Keratinocyte (primary cell): Measurements from ENCODE around the gene CEP290. TPM values are rescaled to one million over a fixed set of nuclear protein-coding genes. Genes with fewer than 3 reads are reported as not detected.

Source experiments
- DNase-seq: peaks from one replicate; pipeline ENCODE4 v3.0.0-alpha.2; 2011; ENCODE audit warnings: low read depth, missing footprints, low spot score
- FAIRE-seq: peaks from 2 replicates; lab custom pipeline; 2011; peaks lifted over from hg19 to GRCh38; lab: Jason Lieb, UNC
- H2AFZ ChIP-seq: 2 replicates; pipeline ENCODE4 v1.6.0; 2012; ENCODE audit warnings: low read length, control low read depth, inconsistent platforms; ENCODE audit not compliant: control insufficient read depth
- H3K27ac ChIP-seq: 2 replicates; pipeline ENCODE4 v1.5.1; 2011; ENCODE audit warnings: low read length; ENCODE audit not compliant: control insufficient read depth, insufficient read depth
- H3K27me3 ChIP-seq: 3 replicates; pipeline ENCODE4 v1.6.0; 2011; ENCODE audit warnings: low read length; ENCODE audit not compliant: control insufficient read depth, insufficient read depth; ENCODE audit errors: extremely low read depth
- H3K36me3 ChIP-seq, 2 experiments: 2 replicates in 1 of 2; 3 replicates in 1 of 2; pipeline ENCODE4 v1.5.1; 2011; ENCODE audit warnings: low read length in 2 of 2, mild to moderate bottlenecking in 1 of 2; ENCODE audit not compliant: control insufficient read depth in 2 of 2, insufficient read depth in 2 of 2; ENCODE audit errors: extremely low read depth in 1 of 2
- H3K4me1 ChIP-seq: 3 replicates; pipeline ENCODE4 v1.5.1; 2011; ENCODE audit warnings: low read length; ENCODE audit not compliant: control insufficient read depth, insufficient read depth; ENCODE audit errors: extremely low read depth
- H3K4me2 ChIP-seq: 3 replicates; pipeline ENCODE4 v1.6.0; 2011; ENCODE audit warnings: low read depth, low read length; ENCODE audit not compliant: control insufficient read depth, insufficient read depth; ENCODE audit errors: extremely low read depth
- H3K4me3 ChIP-seq, 3 experiments: fragments of 200-600 bp in 1 of 3; sonication (generic) in 1 of 3; 2 replicates in 2 of 3; 3 replicates in 1 of 3; pipeline ENCODE4 v1.5.1; 2011 to 2016; ENCODE audit warnings: low read length in 3 of 3, mild to moderate bottlenecking in 3 of 3, control low read depth in 2 of 3, inconsistent platforms in 1 of 3, low read depth in 1 of 3, mixed read lengths in 1 of 3, mixed run types in 1 of 3, moderate library complexity in 1 of 3; ENCODE audit not compliant: control insufficient read depth in 2 of 3, insufficient read depth in 2 of 3; ENCODE audit errors: extremely low read depth in 1 of 3
- H3K79me2 ChIP-seq: 2 replicates; pipeline ENCODE4 v1.6.0; 2012; ENCODE audit warnings: low read length; ENCODE audit not compliant: control insufficient read depth, insufficient read depth
- H3K9ac ChIP-seq: 3 replicates; pipeline ENCODE4 v1.6.0; 2011; ENCODE audit warnings: low read length; ENCODE audit not compliant: control insufficient read depth, insufficient read depth; ENCODE audit errors: extremely low read depth
- H3K9me1 ChIP-seq: 3 replicates; pipeline ENCODE4 v1.6.0; 2011; ENCODE audit warnings: low read length; ENCODE audit not compliant: control insufficient read depth, insufficient read depth; ENCODE audit errors: extremely low read depth
- H3K9me3 ChIP-seq: 2 replicates; pipeline ENCODE4 v1.5.1; 2012; ENCODE audit warnings: low read depth, low read length; ENCODE audit not compliant: control insufficient read depth
- H4K20me1 ChIP-seq: 3 replicates; pipeline ENCODE4 v1.6.0; 2011; ENCODE audit warnings: low read length; ENCODE audit not compliant: control insufficient read depth, insufficient read depth; ENCODE audit errors: extremely low read depth
- CTCF ChIP-seq, 3 experiments: IDR thresholded peaks in 1 of 3; conservative IDR thresholded peaks in 1 of 3; optimal IDR thresholded peaks in 1 of 3; 2 replicates in 2 of 3; 3 replicates in 1 of 3; pipeline versions ENCODE3 to v1.5.1; 2011; ENCODE audit warnings: low read length in 3 of 3, mild to moderate bottlenecking in 3 of 3, moderate library complexity in 2 of 3, control low read depth in 1 of 3, inconsistent platforms in 1 of 3; ENCODE audit not compliant: insufficient read depth in 2 of 3; ENCODE audit errors: extremely low read depth in 1 of 3
- EZH2 ChIP-seq: IDR thresholded peaks from one replicate; pipeline ENCODE4 v1.6.1; 2012; ENCODE audit warnings: inconsistent platforms, mild to moderate bottlenecking, low read length, moderate library complexity
- dilution Hi-C: fragments of 300-500 bp; cut with MboI; formaldehyde crosslinking; loops from one replicate; pipeline ENCODE4 v1.7.0; 2020; ENCODE audit warnings: low sequenced_read_pairs; ENCODE audit not compliant: extremely low pct_ligation_motif_present
- polyA plus RNA-seq, 5 experiments: library from polyadenylated mRNA; depleted of rRNA in 3 of 5; stranded (reverse) in 3 of 5; stranded (forward) in 1 of 5; unstranded in 1 of 5; fragments of >200 nt; gene quantifications; 1 replicate in 1 of 5; 2 replicates in 3 of 5; 3 replicates in 1 of 5; pipeline versions ENCODE4 v1.2.1 to v1.2.3, GENCODE V29; 2011 to 2012; ENCODE audit warnings: missing spikeins in 2 of 5, low read depth in 1 of 5, low replicate concordance in 1 of 5

CEP290 gene
- polyA plus RNA-seq, 1 donor (not counting 4 experiments of a cell fraction or from before 2014, with no cell fraction given), result 5.6 TPM

- Histone ChIP-seq H4K20me1 (no peaks in the 10 kb centered on the region), H3K9me3 (no peaks in the 10 kb centered on the region), H3K9me1 (no peaks in the 10 kb centered on the region), H3K27me3 (no peaks in the 10 kb centered on the region), H3K4me3 (no peak overlapping the region), H3K4me2 (no peak overlapping the region), H3K4me1 (no peaks in the 10 kb centered on the region), H3K9ac (no peak overlapping the region), H3K36me3 (peaks cover 2 to 6% of the 10 kb centered on the region in 2 experiments), H3K27ac (no peak overlapping the region), H3K79me2 (no peaks in the 10 kb centered on the region), H2AFZ (no peak overlapping the region)
- dilution Hi-C loops, result no loop called here
- TF ChIP-seq EZH2 (no peak), CTCF (optimal IDR thresholded peaks at IDR 0.05 in 1 of 3, IDR thresholded peaks at IDR 0.05 in 1 of 3, conservative IDR thresholded peaks at IDR 0.05 in 1 of 3; ENCODE audit: extremely low read depth in 1 of 3, insufficient read depth in 2 of 3, low read length in 3 of 3) (no peak)
- FAIRE-seq (no peak), DNase-seq (no peak)
Measured at GRCh38 chr12:88163371-88163770, 21.5 kb upstream of the CEP290 start.

GRCh38 chr12:88156075-88156654, 14.3 kb upstream of the CEP290 start:
- H2AFZ ChIP-seq, result no peak overlapping the region
- H3K9me3 ChIP-seq, result no peaks in the 10 kb centered on the region
- no peak overlapping the region for H3K9ac ChIP-seq
- no peak overlapping the region for H3K27ac ChIP-seq
- no peaks in the 10 kb centered on the region for H3K9me1 ChIP-seq
- DNase-seq (no peak), FAIRE-seq (no peak)
- no peak overlapping the region for H3K4me3 ChIP-seq
- dilution Hi-C loops, result no loop called here
- no peaks in the 10 kb centered on the region for H3K4me1 ChIP-seq
- peaks cover 0 to 1% of the 10 kb centered on the region in 2 experiments for H3K36me3 ChIP-seq
- H3K27me3 ChIP-seq, result no peaks in the 10 kb centered on the region
- H3K4me2 ChIP-seq, result no peak overlapping the region
- TF ChIP-seq CTCF (optimal IDR thresholded peaks at IDR 0.05 in 1 of 3, IDR thresholded peaks at IDR 0.05 in 1 of 3, conservative IDR thresholded peaks at IDR 0.05 in 1 of 3; ENCODE audit: extremely low read depth in 1 of 3, insufficient read depth in 2 of 3, low read length in 3 of 3) (no peak), EZH2 (no peak)
- no peaks in the 10 kb centered on the region for H4K20me1 ChIP-seq
- peaks cover 2% of the 10 kb centered on the region for H3K79me2 ChIP-seq
